B cell (primary cell): ENCODE results near the gene PDE6B. TPM values are rescaled to one million over a fixed set of nuclear protein-coding genes. Genes with fewer than 3 reads are reported as not detected.

Experiments used
- ATAC-seq: fragments of 200-7000 bp; cut with Tn5 transposase; one replicate; pipeline ENCODE4 v1.10.0; 2021; ENCODE audit warnings: low read depth, mild to moderate bottlenecking, moderate number of reproducible peaks, moderate library complexity
- CTCF ChIA-PET: fragments of 350-600 bp; sonication (Branson Sonifier 250); formaldehyde crosslinking; loops from one replicate; lab custom pipeline; 2021; ENCODE audit warnings: antibody characterized with exemption, inconsistent platforms; lab: Charles Lee
- POLR2A ChIA-PET: fragments of 350-600 bp; sonication (Branson Sonifier 250); formaldehyde crosslinking; loops from one replicate; lab custom pipeline; 2021; ENCODE audit warnings: antibody characterized with exemption; lab: Charles Lee
- DNase-seq: peaks from one replicate; pipeline ENCODE4 v3.0.0; 2013
- H2AFZ ChIP-seq: 2 replicates; pipeline ENCODE4 v1.6.1; 2012; ENCODE audit warnings: mild to moderate bottlenecking, low read depth, low read length; ENCODE audit not compliant: insufficient read depth, poor library complexity, severe bottlenecking
- H3K27ac ChIP-seq, 2 donors: 1 replicate in 1 of 2; 2 replicates in 1 of 2; pipeline ENCODE4 v1.5.1; 2012 to 2013; ENCODE audit warnings: low read length in 2 of 2, mild to moderate bottlenecking in 2 of 2, moderate library complexity in 1 of 2
- H3K27me3 ChIP-seq, 4 experiments: fragments of 200-600 bp in 1 of 4; sonication (generic) in 1 of 4; replicated peaks in 1 of 4; 1 replicate in 2 of 4; 2 replicates in 2 of 4; pipeline versions ENCODE4 v1.6.1 to v1.7.0; 2013 to 2016; ENCODE audit warnings: low read length in 3 of 4, mild to moderate bottlenecking in 2 of 4, mixed read lengths in 1 of 4, moderate library complexity in 1 of 4; ENCODE audit not compliant: insufficient read depth in 4 of 4, control insufficient read depth in 3 of 4; ENCODE audit errors: control extremely low read depth in 1 of 4
- H3K36me3 ChIP-seq, 2 experiments: replicated peaks in 1 of 2; 1 replicate in 1 of 2; 2 replicates in 1 of 2; pipeline versions ENCODE4 v1.6.1 to v1.7.1; 2013; ENCODE audit warnings: low read length in 1 of 2; ENCODE audit not compliant: insufficient read depth in 2 of 2, control insufficient read depth in 1 of 2; ENCODE audit errors: control extremely low read depth in 1 of 2, extremely low read depth in 1 of 2
- H3K4me1 ChIP-seq, 2 donors: fragments of 200-600 bp in 1 of 2; sonication (generic) in 1 of 2; 1 replicate in 1 of 2; 2 replicates in 1 of 2; pipeline versions ENCODE4 v1.5.1 to v1.6.1; 2013 to 2017; ENCODE audit warnings: low read length in 2 of 2; ENCODE audit not compliant: control insufficient read depth in 2 of 2, insufficient read depth in 2 of 2
- H3K4me2 ChIP-seq: replicated peaks from 2 replicates; pipeline ENCODE3; 2012; ENCODE audit warnings: mild to moderate bottlenecking, low read depth, low read length; ENCODE audit not compliant: poor library complexity, severe bottlenecking
- H3K4me3 ChIP-seq, 5 experiments: fragments of 200-600 bp in 1 of 5; sonication (generic) in 1 of 5; 1 replicate in 3 of 5; 2 replicates in 2 of 5; pipeline versions ENCODE4 v1.5.1 to v1.7.0; 2011 to 2016; ENCODE audit warnings: low read length in 4 of 5, mild to moderate bottlenecking in 4 of 5, low read depth in 2 of 5, control low read depth in 1 of 5, moderate library complexity in 1 of 5; ENCODE audit not compliant: insufficient read depth in 1 of 5; ENCODE audit errors: control extremely low read depth in 1 of 5, extremely low read depth in 1 of 5
- H3K79me2 ChIP-seq: fragments of 200-600 bp; sonication (generic); one replicate; pipeline ENCODE4 v1.6.0; 2016; ENCODE audit warnings: low read length; ENCODE audit not compliant: control insufficient read depth, insufficient read depth
- H3K9ac ChIP-seq: fragments of 200-600 bp; sonication (generic); 2 replicates; pipeline ENCODE4 v1.6.1; 2017; ENCODE audit warnings: mild to moderate bottlenecking, low read length, moderate library complexity
- H3K9me3 ChIP-seq, 3 donors: one replicate each; pipeline versions ENCODE4 v1.6.1 to v1.7.1; 2013; ENCODE audit warnings: low read length in 2 of 3; ENCODE audit not compliant: control insufficient read depth in 2 of 3, insufficient read depth in 1 of 3; ENCODE audit errors: control extremely low read depth in 1 of 3
- H4K20me1 ChIP-seq: 2 replicates; pipeline ENCODE4 v1.6.0; 2012; ENCODE audit warnings: mild to moderate bottlenecking, low read length; ENCODE audit not compliant: insufficient read depth, control insufficient read depth, poor library complexity, severe bottlenecking
- H3K27ac Mint-ChIP-seq: one replicate; pipeline ENCODE4 v1.8.0; 2021; ENCODE audit warnings: mixed read lengths
- H3K27me3 Mint-ChIP-seq: one replicate; pipeline ENCODE4 v1.8.0; 2021; ENCODE audit warnings: mixed read lengths
- H3K4me1 Mint-ChIP-seq: one replicate; pipeline ENCODE4 v1.8.0; 2021; ENCODE audit warnings: mixed read lengths
- H3K4me3 Mint-ChIP-seq: one replicate; pipeline ENCODE4 v1.8.0; 2021; ENCODE audit warnings: mixed read lengths
- H3K9me3 Mint-ChIP-seq: one replicate; pipeline ENCODE4 v1.8.0; 2022; ENCODE audit warnings: mixed read lengths; ENCODE audit not compliant: insufficient read depth
- CTCF ChIP-seq: fragments of 200-600 bp; IDR thresholded peaks from one replicate; pipeline ENCODE4 v1.8.0; 2022; ENCODE audit warnings: antibody characterized with exemption, mild to moderate bottlenecking
- EZH2 ChIP-seq: IDR thresholded peaks from 2 replicates; pipeline ENCODE4 v1.6.1; 2012; ENCODE audit warnings: borderline replicate concordance, low read depth, mild to moderate bottlenecking, moderate library complexity, low read length; ENCODE audit not compliant: insufficient read depth, poor library complexity, severe bottlenecking
- WGBS: methylation state at CpG from one replicate; pipeline ENCODE4 v1.1.5; 2013; ENCODE audit warnings: missing lambda C conversion rate; ENCODE audit not compliant: insufficient coverage; 5-methylcytosine and 5-hydroxymethylcytosine counted together
- intact Hi-C: fragments of 100-400 bp; cut with micrococcal nuclease; formaldehyde crosslinking; loops from one replicate; pipeline ENCODE4 v1.10.0; 2022
- polyA plus RNA-seq: library from polyadenylated mRNA; depleted of rRNA; stranded (reverse); fragments of >200 nt; gene quantifications from 2 replicates; pipeline ENCODE4 v1.2.3, GENCODE V29; 2012
- total RNA-seq, 2 donors: library from RNA; stranded (reverse); fragments of 120-200 nt in 1 of 2; gene quantifications; 1 replicate in 1 of 2; 2 replicates in 1 of 2; pipeline versions ENCODE4 v1.2.3 to v1.2.4, GENCODE V29; 2013 to 2022

The PDE6B gene
- total and polyA plus RNA-seq, 2 donors (not counting 1 experiment from before 2014, with no cell fraction given) = 20.0 to 25.2 TPM

- Histone ChIP-seq H3K27me3 (no peaks in the 10 kb centered on the region), H3K4me2 (no peak overlapping the region), H4K20me1 (peaks cover 25% of the 10 kb centered on the region), H3K4me3 (no peak overlapping the region), H2AFZ (no peak overlapping the region), H3K27ac (no peak overlapping the region), H3K79me2 (peaks cover 44% of the 10 kb centered on the region), H3K9ac (no peak overlapping the region), H3K4me1 (peaks cover 25 to 41% of the 10 kb centered on the region in 2 donors), H3K36me3 (no peaks in the 10 kb centered on the region), H3K9me3 (no peaks in the 10 kb centered on the region)
- DNase-seq = no peak
- Mint-ChIP-seq H3K4me1 (peaks cover 29% of the 10 kb centered on the region), H3K27ac (peak overlapping the region; percentile 15), H3K27me3 (no peaks in the 10 kb centered on the region), H3K4me3 (peak overlapping the region; percentile 41), H3K9me3 (no peaks in the 10 kb centered on the region)
- TF ChIP-seq EZH2 (no peak), CTCF (no peak)
- ATAC-seq = no peak
- intact Hi-C loops = loop anchor here (10.0 kb wide), 1 partner anchor 230 kb away; the partner anchor contains the start of genes GAK and TMEM175
- ChIA-PET POLR2A (no interaction called here), CTCF (no interaction called here)
- WGBS = 96% methylated on average over 45 of the region's 46 CpGs
These were observed 79.0 kb downstream of the PDE6B start for GRCh38 chr4:704198-704891.

- Mint-ChIP-seq H3K4me3 (peak overlapping the region; percentile 90), H3K4me1 (peaks cover 30% of the 10 kb centered on the region), H3K27me3 (no peaks in the 10 kb centered on the region), H3K9me3 (no peaks in the 10 kb centered on the region), H3K27ac (no peak overlapping the region)
- ChIA-PET CTCF (no interaction called here), POLR2A (interaction anchor here (1.0 kb wide), 1 partner anchor 23 kb away, joined by 3 read pairs; no protein-coding TSS in a partner anchor)
- TF ChIP-seq CTCF = no peak
- no peak for TF ChIP-seq EZH2
- Histone ChIP-seq H3K36me3 (peaks cover 0 to 4% of the 10 kb centered on the region in 2 experiments), H3K9ac (peak overlapping the region; percentile 69), H4K20me1 (peaks cover 30% of the 10 kb centered on the region), H3K4me1 (peaks cover 19 to 36% of the 10 kb centered on the region in 2 donors), H3K27ac (peak overlapping the region; percentile 63 to 91), H3K27me3 (no peaks in the 10 kb centered on the region), H3K79me2 (peaks cover 50% of the 10 kb centered on the region), H3K9me3 (no peaks in the 10 kb centered on the region), H3K4me2 (peak overlapping the region; percentile 99), H3K4me3 (peak overlapping the region; percentile 42 to 90 (median 79)), H2AFZ (peak overlapping the region; percentile 88)
- ATAC-seq (no peak), DNase-seq (no peak)
- intact Hi-C loops = loop anchor here (1.0 to 10.0 kb wide), 4 partner anchors 24 to 230 kb away; partner anchors contain the start of genes ATP5ME, GAK, MYL5 and TMEM175
- WGBS = 100% methylated on average over 1 of the region's 1 CpG
These were observed 79.6 kb downstream of the PDE6B start for GRCh38 chr4:704971-705277.
